Right lobe of liver (tissue), 4 donors: ENCODE data around the gene PIGZ.

Source experiments
- CTCF ChIP-seq, 4 donors: fragments of 200-600 bp in 3 of 4; fragments of 450-650 bp in 1 of 4; IDR thresholded peaks; one replicate each; pipeline versions ENCODE4 v1.5.1 to v1.8.0; 2016 to 2022; ENCODE audit warnings: antibody characterized with exemption in 4 of 4, mild to moderate bottlenecking in 2 of 4
- POLR2A ChIP-seq: fragments of 450-650 bp; IDR thresholded peaks from one replicate; pipeline ENCODE4 v1.6.1; 2017; ENCODE audit warnings: antibody characterized with exemption, mild to moderate bottlenecking
- donor health status: DM: no; HTN: no; CAD: no.
- donor health status: DM: no; HTN: no; CAD: no.
- donor health status: DM: no; HTN: yes; CAD: no.

GRCh38 chr3:196938124-196938523, 30.5 kb downstream of the PIGZ start:
- TF ChIP-seq POLR2A (no peak), CTCF (IDR thresholded peaks at IDR 0.05) (no peak)
